Suppressor macrophage treated with lipopolysaccharide for 4 hours (primary cell): ENCODE measurements around the gene BCAR1.
"Not testable (repeated sequence)": the region's sequence is repeated elsewhere in the genome, so short reads cannot be mapped to it uniquely, and the experiment has no call there.

Source experiments
- DNase-seq: peaks from one replicate; pipeline ENCODE4 v3.0.0-alpha.2; 2020

The BCAR1 gene

GRCh38 chr16:75251280-75252048, at the start of gene BCAR1:
Gene BCAR1 (minus strand): TSS chr16:75251624. CDS start chr16:75251482, 142 bp downstream.
- DNase-seq = peak; percentile 84

- no peak for DNase-seq
Observed at GRCh38 chr16:75298267-75298666, 46.8 kb upstream of the BCAR1 start.

GRCh38 chr16:75296606-75297005, 45.2 kb upstream of the BCAR1 start:
- no peak for DNase-seq

- DNase-seq = no peak
Observed at GRCh38 chr16:75294773-75295459, 43.5 kb upstream of the BCAR1 start.

GRCh38 chr16:75293772-75294171, 42.3 kb upstream of the BCAR1 start:
- DNase-seq = no peak

GRCh38 chr16:75293173-75293572, 41.7 kb upstream of the BCAR1 start:
- no peak for DNase-seq

- no peak for DNase-seq
Observed at GRCh38 chr16:75292691-75293090, 41.3 kb upstream of the BCAR1 start.

- peak; percentile 13 for DNase-seq
Observed at GRCh38 chr16:75289189-75289588, 37.8 kb upstream of the BCAR1 start.

- DNase-seq = no peak
Observed at GRCh38 chr16:75288596-75289120, 37.2 kb upstream of the BCAR1 start.

- peak; percentile 16 for DNase-seq
Observed at GRCh38 chr16:75288181-75288580, 36.8 kb upstream of the BCAR1 start.

- DNase-seq = peak; percentile 66
Observed at GRCh38 chr16:75287708-75288107, 36.3 kb upstream of the BCAR1 start.

- DNase-seq = peak; percentile 46
Observed at GRCh38 chr16:75286389-75286788, 35.0 kb upstream of the BCAR1 start.

- DNase-seq = no peak
Observed at GRCh38 chr16:75282466-75283281, 31.2 kb upstream of the BCAR1 start.

- DNase-seq = no peak
Observed at GRCh38 chr16:75281826-75282225, 30.4 kb upstream of the BCAR1 start.

- DNase-seq = not testable (repeated sequence)
Observed at GRCh38 chr16:75281009-75281408, 29.6 kb upstream of the BCAR1 start.

- DNase-seq = no peak
Observed at GRCh38 chr16:75280331-75280804, 28.9 kb upstream of the BCAR1 start.

GRCh38 chr16:75279305-75279704, 27.9 kb upstream of the BCAR1 start:
- DNase-seq = no peak

GRCh38 chr16:75273054-75273925, 21.9 kb upstream of the BCAR1 start:
- no peak for DNase-seq

- DNase-seq = not testable (repeated sequence)
Observed at GRCh38 chr16:75272629-75273028, 21.2 kb upstream of the BCAR1 start.

GRCh38 chr16:75272097-75272551, 20.7 kb upstream of the BCAR1 start:
- peak; percentile 19 for DNase-seq

- DNase-seq = no peak
Observed at GRCh38 chr16:75271441-75272096, 20.1 kb upstream of the BCAR1 start.
